Upper lobe of left lung (tissue), 6 donors: Measurements from ENCODE around the gene CCL3. TPM values are rescaled to one million over a fixed set of nuclear protein-coding genes. Genes with fewer than 3 reads are reported as not detected.
A peak's percentile ranks its signal among the peaks of the same experiment; 100 is the strongest.
"Not testable (repeated sequence)": the region's sequence is repeated elsewhere in the genome, so short reads cannot be mapped to it uniquely, and the experiment has no call there.

ENCODE experiments used
- ATAC-seq, 2 donors: fragments of 200-7000 bp; cut with Tn5 transposase; one replicate each; pipeline ENCODE4 v1.9.1; 2022; ENCODE audit warnings: mild to moderate bottlenecking in 2 of 2, moderate library complexity in 2 of 2; ENCODE audit not compliant: low FRiP score in 2 of 2
- DNase-seq, 2 donors: peaks; one replicate each; pipeline ENCODE4 v3.0.0-alpha.2; 2019 to 2020
- H3K27ac ChIP-seq, 4 donors: fragments of 200-600 bp; sonication (generic); one replicate each; pipeline ENCODE4 v1.5.1; 2016 to 2019
- H3K27me3 ChIP-seq, 4 donors: fragments of 200-600 bp; sonication (generic); one replicate each; pipeline ENCODE4 v1.5.1; 2017 to 2019
- H3K36me3 ChIP-seq, 4 donors: fragments of 200-600 bp; sonication (generic); one replicate each; pipeline ENCODE4 v1.5.1; 2016 to 2019
- H3K4me1 ChIP-seq, 4 donors: fragments of 200-600 bp; sonication (generic); one replicate each; pipeline ENCODE4 v1.5.1; 2018 to 2019
- H3K4me3 ChIP-seq, 4 donors: fragments of 200-600 bp; sonication (generic); one replicate each; pipeline ENCODE4 v1.5.1; 2017 to 2019; ENCODE audit warnings: mild to moderate bottlenecking in 2 of 4, moderate library complexity in 1 of 4
- H3K9me3 ChIP-seq, 4 donors: fragments of 200-600 bp; sonication (generic); one replicate each; pipeline ENCODE4 v1.5.1; 2018 to 2019
- EP300 ChIP-seq, 4 donors: sonication (generic); formaldehyde crosslinking; IDR thresholded peaks; one replicate each; pipeline ENCODE4 v1.5.1; 2017; ENCODE audit warnings: antibody characterized with exemption in 4 of 4, control low read depth in 2 of 4
- POLR2A ChIP-seq, 4 donors: fragments of 450-650 bp; IDR thresholded peaks; one replicate each; pipeline ENCODE4 v1.5.1; 2016 to 2017; ENCODE audit warnings: antibody characterized with exemption in 4 of 4, mild to moderate bottlenecking in 2 of 4
- POLR2AphosphoS5 ChIP-seq, 2 donors: sonication (generic); formaldehyde crosslinking; IDR thresholded peaks; one replicate each; pipeline ENCODE4 v1.5.1; 2017; ENCODE audit warnings: antibody characterized with exemption in 2 of 2
- WGBS, 2 donors: methylation state at CpG; one replicate each; pipeline ENCODE4 v1.1.5; 2017 to 2018; 5-methylcytosine and 5-hydroxymethylcytosine counted together
- total RNA-seq, 6 donors: library from RNA; depleted of rRNA in 4 of 6; stranded (reverse); fragments of >200 nt in 4 of 6; gene quantifications; one replicate each; pipeline versions ENCODE4 v1.1.0 to v1.2.1, GENCODE V29; 2016 to 2021
- TF ChIP-seq, protein P1 (sequence below), 6 experiments: fragments of 450-650 bp in 4 of 6; fragments of 200-600 bp in 2 of 6; sonication (generic) in 2 of 6; IDR thresholded peaks; one replicate each; pipeline ENCODE4 v1.5.1; 2016 to 2019; ENCODE audit warnings: antibody characterized with exemption in 6 of 6
- donor health status: DM: no; HTN: no; CAD: no; lungs with moderate emphysema.
- donor health status: DM: no; HTN: yes; CAD: no; lungs with severe emphysema.

Gene CCL3
- total RNA-seq, 6 donors from 2014 or later: 0.55 to 24.9 (median 2.9) TPM

DNA sequence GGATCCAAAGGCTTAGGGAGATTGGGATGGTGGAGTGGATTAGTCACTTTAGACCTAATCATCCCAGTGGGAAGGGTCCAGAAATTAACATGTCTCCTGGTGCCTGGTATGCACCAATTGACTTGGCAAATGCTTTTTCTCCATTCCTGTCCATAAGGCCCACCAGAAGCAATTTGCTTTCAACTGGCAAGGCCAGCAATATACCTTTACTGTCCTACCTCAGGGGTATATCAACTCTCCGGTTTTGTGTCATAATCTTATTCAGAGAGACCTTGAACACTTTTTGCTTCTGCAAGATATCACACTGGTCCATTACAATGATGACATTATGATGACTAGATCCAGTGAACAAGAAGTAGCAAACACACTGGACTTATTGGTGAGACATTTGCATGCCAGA, 23.2 kb upstream of the CCL3 start:
- not testable (repeated sequence) for H3K27ac ChIP-seq, H3K4me3 ChIP-seq, ATAC-seq, H3K4me1 ChIP-seq, H3K9me3 ChIP-seq, H3K27me3 ChIP-seq, H3K36me3 ChIP-seq, DNase-seq
- 86 to 91% methylated on average over 1 of the region's 1 CpG for WGBS, 2 donors

DNA sequence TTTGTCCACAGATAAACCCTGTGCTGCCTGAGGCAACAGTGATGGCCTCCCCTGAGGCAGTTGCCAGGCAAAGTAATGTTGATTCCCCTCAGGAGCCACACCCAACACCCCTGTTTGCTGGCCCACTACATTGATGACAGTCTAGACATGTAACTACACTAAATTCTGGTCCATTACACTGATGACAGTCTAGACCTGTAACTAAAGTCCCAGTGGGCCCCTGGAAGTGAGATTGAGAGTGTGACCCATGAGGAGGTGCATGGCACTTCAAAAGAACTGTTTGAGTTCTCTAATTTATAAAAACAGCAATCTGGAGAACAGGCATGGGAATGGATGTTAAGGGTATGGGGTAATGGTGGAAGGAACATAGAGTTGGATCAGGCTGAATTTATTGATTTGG, 22.6 kb upstream of the CCL3 start:
- DNase-seq (no peak), ATAC-seq (no peak)
- Histone ChIP-seq H3K4me3 (no peak overlapping the region), H3K36me3 (no peaks in the 10 kb centered on the region), H3K27ac (no peak overlapping the region), H3K4me1 (peaks cover 0 to 6% (median 5%) of the 10 kb centered on the region in 4 donors), H3K9me3 (peaks cover 0 to 4% (median 0%) of the 10 kb centered on the region in 4 donors), H3K27me3 (no peaks in the 10 kb centered on the region)
- TF ChIP-seq EP300 (IDR thresholded peaks at IDR 0.05) (no peak), POLR2A (IDR thresholded peaks at IDR 0.05) (no peak), POLR2AphosphoS5 (IDR thresholded peaks at IDR 0.05) (no peak)
- TF ChIP-seq, protein P1, sequence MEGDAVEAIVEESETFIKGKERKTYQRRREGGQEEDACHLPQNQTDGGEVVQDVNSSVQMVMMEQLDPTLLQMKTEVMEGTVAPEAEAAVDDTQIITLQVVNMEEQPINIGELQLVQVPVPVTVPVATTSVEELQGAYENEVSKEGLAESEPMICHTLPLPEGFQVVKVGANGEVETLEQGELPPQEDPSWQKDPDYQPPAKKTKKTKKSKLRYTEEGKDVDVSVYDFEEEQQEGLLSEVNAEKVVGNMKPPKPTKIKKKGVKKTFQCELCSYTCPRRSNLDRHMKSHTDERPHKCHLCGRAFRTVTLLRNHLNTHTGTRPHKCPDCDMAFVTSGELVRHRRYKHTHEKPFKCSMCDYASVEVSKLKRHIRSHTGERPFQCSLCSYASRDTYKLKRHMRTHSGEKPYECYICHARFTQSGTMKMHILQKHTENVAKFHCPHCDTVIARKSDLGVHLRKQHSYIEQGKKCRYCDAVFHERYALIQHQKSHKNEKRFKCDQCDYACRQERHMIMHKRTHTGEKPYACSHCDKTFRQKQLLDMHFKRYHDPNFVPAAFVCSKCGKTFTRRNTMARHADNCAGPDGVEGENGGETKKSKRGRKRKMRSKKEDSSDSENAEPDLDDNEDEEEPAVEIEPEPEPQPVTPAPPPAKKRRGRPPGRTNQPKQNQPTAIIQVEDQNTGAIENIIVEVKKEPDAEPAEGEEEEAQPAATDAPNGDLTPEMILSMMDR (IDR thresholded peaks at IDR 0.05): no peak

- Histone ChIP-seq H3K27ac (no peak overlapping the region), H3K4me1 (peaks cover 0 to 6% (median 5%) of the 10 kb centered on the region in 4 donors), H3K4me3 (no peak overlapping the region), H3K36me3 (no peaks in the 10 kb centered on the region), H3K27me3 (no peaks in the 10 kb centered on the region), H3K9me3 (peaks cover 0 to 4% (median 0%) of the 10 kb centered on the region in 4 donors)
- DNase-seq (no peak), ATAC-seq (no peak)
- TF ChIP-seq POLR2A (IDR thresholded peaks at IDR 0.05) (no peak), POLR2AphosphoS5 (IDR thresholded peaks at IDR 0.05) (no peak), EP300 (IDR thresholded peaks at IDR 0.05) (no peak)
- TF ChIP-seq, protein P1 (IDR thresholded peaks at IDR 0.05): no peak
- 89% methylated on average over 4 of the region's 4 CpGs for WGBS, 2 donors
Observed at GRCh38 chr17:36111068-36111490, 21.1 kb upstream of the CCL3 start.

GRCh38 chr17:36108265-36108664, 18.3 kb upstream of the CCL3 start:
- H3K27me3 ChIP-seq, DNase-seq, H3K4me3 ChIP-seq, H3K36me3 ChIP-seq, H3K9me3 ChIP-seq: not testable (repeated sequence)
- peak in 1 of 2 donors; percentile 41 for ATAC-seq
- 64 to 69% methylated on average over 5 of the region's 5 CpGs for WGBS, 2 donors
- Histone ChIP-seq H3K4me1 (peaks cover 0 to 10% (median 5%) of the 10 kb centered on the region in 4 donors), H3K27ac (peak overlapping the region in 2 of 4 donors; percentile 23 to 33)

- peak in 1 of 2 donors; percentile 7 for ATAC-seq
- Histone ChIP-seq H3K9me3 (peaks cover 0 to 1% (median 0%) of the 10 kb centered on the region in 4 donors), H3K36me3 (no peaks in the 10 kb centered on the region), H3K4me3 (no peak overlapping the region), H3K4me1 (peaks cover 2 to 10% (median 5%) of the 10 kb centered on the region in 4 donors), H3K27ac (peak overlapping the region in 1 of 4 donors; percentile 33), H3K27me3 (no peaks in the 10 kb centered on the region)
- no peak for TF ChIP-seq POLR2AphosphoS5 (IDR thresholded peaks at IDR 0.05)
- TF ChIP-seq, protein P1 (IDR thresholded peaks at IDR 0.05): no peak
- no peak for TF ChIP-seq EP300 (IDR thresholded peaks at IDR 0.05)
- TF ChIP-seq POLR2A (IDR thresholded peaks at IDR 0.05): no peak
- WGBS, 2 donors: 67 to 93% methylated on average over 3 of the region's 3 CpGs
- no peak for DNase-seq
Observed at GRCh38 chr17:36107660-36108059, 17.7 kb upstream of the CCL3 start.

DNA sequence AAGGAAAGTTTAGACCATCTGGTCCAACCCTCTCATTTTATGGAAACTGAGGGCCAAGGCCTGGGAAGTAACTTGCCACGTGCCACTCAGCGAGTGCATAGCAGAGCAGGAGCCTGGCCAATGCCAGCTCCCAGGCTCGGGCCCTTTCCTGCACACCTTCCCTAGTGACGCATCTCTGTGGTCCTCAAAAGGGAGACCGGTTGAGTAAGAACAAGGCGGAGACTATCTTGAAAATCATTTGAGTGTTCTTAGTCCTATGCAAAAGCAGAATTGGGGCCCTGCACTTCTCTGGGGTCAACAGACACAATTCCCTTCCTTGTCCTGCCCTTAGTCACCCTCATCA, 16.5 kb upstream of the CCL3 start:
- TF ChIP-seq POLR2A (IDR thresholded peaks at IDR 0.05): no peak
- no peak for DNase-seq
- WGBS, 2 donors: 85 to 86% methylated on average over 6 of the region's 6 CpGs
- Histone ChIP-seq H3K27ac (peak overlapping the region in 1 of 4 donors; percentile 30), H3K9me3 (no peaks in the 10 kb centered on the region), H3K36me3 (no peaks in the 10 kb centered on the region), H3K27me3 (no peaks in the 10 kb centered on the region), H3K4me3 (no peak overlapping the region), H3K4me1 (peaks cover 2 to 10% (median 5%) of the 10 kb centered on the region in 4 donors)
- ATAC-seq: no peak
